Stimulated activated CD8-positive, alpha-beta memory T cell treated with anti-CD3 and anti-CD28 coated beads, Interleukin-12 subunit alpha, Interleukin-12 subunit beta, amount 100 ng/mL, for 1 hour (primary cell): ENCODE measurements around the gene METTL4.

Experiments used
- DNase-seq: peaks from one replicate; pipeline ENCODE4 v3.0.0-alpha.2; 2020; ENCODE audit warnings: low read depth

Gene METTL4, protein sequence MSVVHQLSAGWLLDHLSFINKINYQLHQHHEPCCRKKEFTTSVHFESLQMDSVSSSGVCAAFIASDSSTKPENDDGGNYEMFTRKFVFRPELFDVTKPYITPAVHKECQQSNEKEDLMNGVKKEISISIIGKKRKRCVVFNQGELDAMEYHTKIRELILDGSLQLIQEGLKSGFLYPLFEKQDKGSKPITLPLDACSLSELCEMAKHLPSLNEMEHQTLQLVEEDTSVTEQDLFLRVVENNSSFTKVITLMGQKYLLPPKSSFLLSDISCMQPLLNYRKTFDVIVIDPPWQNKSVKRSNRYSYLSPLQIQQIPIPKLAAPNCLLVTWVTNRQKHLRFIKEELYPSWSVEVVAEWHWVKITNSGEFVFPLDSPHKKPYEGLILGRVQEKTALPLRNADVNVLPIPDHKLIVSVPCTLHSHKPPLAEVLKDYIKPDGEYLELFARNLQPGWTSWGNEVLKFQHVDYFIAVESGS

GRCh38 chr18:2571200-2572170 lies at the start of gene METTL4, which contains the start of gene NDC80:
TSS of gene METTL4 (minus strand) at chr18:2571505. CDS start at chr18:2567216, 4,289 bp downstream.
TSS of gene NDC80 (plus strand) at chr18:2571557. CDS start at chr18:2572986, 1,429 bp downstream.
- peak; percentile 76 for DNase-seq

DNA sequence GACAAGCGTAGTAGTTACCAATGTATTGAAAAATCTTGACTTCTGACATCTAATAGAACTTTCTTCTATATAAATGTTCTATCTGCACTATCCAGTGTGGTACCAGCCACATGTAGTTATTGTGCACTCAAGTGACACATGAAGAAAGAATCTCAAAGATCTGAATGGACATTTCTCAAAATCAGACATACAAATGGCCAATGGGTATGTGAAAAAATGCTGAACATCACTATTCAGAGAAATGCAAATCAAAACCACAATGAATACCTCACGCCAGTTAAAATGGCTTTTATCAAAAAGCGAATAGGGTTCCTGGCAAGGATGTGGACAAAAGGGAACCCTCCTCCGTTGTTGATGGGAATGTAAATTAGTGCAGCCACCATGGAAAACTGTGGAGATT lies 46.7 kb upstream of the METTL4 start:
- no peak for DNase-seq

- no peak for DNase-seq
Observed at GRCh38 chr18:2617401-2617998, 46.2 kb upstream of the METTL4 start.

DNA sequence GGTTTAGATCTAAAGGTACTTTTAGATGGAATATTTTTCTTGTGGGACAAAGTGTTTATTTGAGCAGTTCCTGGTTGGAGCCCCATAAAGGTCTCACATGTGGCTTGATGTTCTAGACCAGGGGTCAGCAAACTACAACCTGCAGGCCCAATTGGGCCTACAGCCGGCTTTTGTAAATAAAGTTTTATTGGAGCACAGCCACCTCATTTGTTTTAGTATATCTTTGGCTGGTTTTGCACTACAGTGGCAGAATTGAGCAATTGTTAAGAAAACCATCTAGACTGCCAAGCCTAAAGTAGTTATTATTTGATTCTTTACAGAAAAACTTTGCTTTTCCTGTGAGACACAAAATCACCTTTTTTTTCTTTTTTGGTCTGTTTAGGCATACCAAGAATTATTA lies 41.7 kb upstream of the METTL4 start:
- DNase-seq, result no peak

DNA sequence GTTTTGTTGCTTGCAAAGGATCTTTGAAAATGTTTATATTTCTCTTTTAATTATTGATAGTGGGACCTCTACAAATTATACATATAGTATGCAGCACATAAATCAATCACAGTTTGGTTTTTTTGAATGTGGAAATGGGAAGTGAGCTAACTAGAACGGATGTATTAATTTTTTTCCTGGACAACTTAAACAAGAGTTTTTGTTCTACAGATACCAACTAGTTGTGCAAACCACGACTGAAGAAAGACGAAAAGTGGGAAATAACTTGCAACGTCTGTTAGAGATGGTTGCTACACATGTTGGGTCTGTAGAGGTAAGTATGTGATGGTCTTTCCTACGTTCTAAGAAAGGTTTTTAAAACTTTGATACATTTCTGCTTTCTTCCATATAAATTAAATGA lies 39.2 kb upstream of the METTL4 start:
- no peak for DNase-seq

GRCh38 chr18:2609604-2610003 lies 38.3 kb upstream of the METTL4 start:
- DNase-seq, result no peak

- DNase-seq, result no peak
Observed at GRCh38 chr18:2606335-2606734, 35.0 kb upstream of the METTL4 start.

GRCh38 chr18:2602844-2603243 lies 31.5 kb upstream of the METTL4 start:
- DNase-seq, result no peak

- no peak for DNase-seq
Observed at GRCh38 chr18:2597639-2598038, 26.3 kb upstream of the METTL4 start.

DNA sequence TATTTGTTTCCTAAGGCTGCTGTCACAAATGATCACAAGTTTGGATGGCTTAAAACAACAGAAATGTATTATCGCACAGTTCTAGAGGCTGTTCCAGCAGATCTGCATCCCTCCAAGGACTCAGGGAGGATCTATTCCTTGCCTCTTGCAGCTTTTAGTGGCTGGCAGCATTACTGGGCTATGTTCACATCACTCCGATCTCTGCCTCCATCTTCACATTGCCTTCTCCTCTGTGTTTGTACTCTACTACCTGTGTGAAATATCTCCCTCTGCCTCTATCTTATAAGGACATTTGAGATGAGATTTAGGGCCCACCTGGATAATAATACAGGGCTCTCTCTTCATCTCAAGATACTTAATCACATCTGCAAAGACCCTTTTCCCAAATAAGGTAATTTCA lies 19.0 kb upstream of the METTL4 start:
- no peak for DNase-seq

GRCh38 chr18:2589345-2590068 lies 18.2 kb upstream of the METTL4 start:
- no peak for DNase-seq

DNA sequence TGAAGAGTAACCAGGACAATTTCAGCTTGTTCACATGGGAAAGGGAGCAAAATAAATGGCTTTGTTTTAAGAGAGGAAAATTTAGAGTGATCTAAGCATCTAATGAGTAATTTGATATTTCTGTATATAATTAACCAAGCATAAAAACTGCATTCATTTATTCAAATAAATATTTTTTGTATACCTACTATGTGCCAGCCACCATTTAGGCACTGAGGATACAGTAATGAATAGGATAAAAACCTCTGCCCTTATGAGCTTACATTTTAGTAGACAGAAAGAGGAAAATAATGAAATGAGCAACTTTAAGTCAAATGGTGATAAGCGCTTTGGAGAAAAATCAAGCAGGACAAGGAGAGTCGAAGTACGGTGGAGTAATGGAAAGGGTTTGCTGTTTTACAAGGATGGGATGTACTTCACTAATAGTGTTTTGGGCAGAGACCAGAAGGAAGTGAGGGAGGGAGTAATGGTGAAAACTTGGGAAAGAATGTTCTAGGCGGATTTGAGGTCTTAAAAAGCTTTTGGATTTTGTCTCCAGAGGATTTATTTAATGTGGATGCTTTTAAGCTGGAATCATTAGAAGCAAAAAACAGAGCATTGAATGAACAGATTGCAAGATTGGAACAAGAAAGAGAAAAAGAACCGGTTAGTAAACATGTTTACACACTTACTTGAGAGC lies 17.5 kb upstream of the METTL4 start:
- no peak for DNase-seq

DNA sequence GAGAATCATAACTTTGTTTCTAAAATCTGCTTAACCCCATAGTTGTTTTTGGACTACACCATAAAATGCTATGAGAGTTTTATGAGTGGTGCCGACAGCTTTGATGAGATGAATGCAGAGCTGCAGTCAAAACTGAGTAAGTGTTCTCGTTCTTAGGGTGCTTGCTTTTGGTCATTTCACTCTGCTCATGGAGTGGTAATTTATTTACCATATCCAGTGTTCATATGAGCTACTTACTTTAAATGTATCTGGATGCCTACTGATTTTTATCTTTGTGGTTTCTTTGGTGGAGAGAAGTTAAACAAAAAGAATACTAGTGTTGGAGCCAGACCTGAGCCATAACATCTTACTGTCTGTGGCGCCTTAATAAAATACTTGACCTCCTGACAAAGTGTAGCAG lies 16.5 kb upstream of the METTL4 start:
- no peak for DNase-seq

DNA sequence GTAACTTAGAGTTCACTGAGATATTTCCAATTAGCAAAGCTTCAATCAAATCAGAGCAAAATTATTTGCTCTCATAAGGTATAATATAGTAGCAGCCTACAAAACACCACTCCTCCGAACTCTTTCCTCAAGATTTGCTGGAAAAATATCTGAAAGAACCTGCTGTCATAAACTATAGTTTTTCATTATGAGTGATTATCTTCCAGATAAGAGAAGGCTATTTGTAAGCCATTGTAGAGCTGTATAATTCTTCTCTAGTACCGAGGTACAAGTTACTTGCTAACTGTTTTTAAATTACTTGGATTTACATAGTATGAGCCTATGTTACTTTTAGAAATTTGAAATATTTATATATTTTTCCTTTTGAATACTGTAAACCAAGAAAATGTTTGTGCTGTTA lies 2.1 kb upstream of the METTL4 start:
- DNase-seq, result no peak

DNA sequence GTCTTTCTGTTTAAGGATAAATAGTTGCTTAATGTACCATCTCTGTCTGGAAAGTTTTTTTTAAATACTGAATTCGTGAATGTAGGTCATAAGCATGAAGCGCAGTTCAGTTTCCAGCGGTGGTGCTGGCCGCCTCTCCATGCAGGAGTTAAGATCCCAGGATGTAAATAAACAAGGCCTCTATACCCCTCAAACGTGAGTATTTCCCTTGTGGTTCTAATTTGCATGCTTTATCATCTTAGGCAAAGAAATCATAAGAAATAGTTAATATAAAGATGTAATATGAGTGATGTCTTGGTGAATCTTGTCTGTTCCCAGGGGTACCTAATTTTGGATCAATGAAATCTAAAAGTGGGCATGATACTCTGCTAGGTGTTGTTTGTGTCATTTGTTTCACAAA lies 1.6 kb upstream of the METTL4 start:
- no peak for DNase-seq

- no peak for DNase-seq
Observed at GRCh38 chr18:2572171-2572569, 865 bp upstream of the METTL4 start.

- DNase-seq, result peak; percentile 37
Observed at GRCh38 chr18:2570772-2571199, 519 bp downstream of the METTL4 start.

- DNase-seq, result no peak
Observed at GRCh38 chr18:2569338-2570207, 1.7 kb downstream of the METTL4 start.

DNA sequence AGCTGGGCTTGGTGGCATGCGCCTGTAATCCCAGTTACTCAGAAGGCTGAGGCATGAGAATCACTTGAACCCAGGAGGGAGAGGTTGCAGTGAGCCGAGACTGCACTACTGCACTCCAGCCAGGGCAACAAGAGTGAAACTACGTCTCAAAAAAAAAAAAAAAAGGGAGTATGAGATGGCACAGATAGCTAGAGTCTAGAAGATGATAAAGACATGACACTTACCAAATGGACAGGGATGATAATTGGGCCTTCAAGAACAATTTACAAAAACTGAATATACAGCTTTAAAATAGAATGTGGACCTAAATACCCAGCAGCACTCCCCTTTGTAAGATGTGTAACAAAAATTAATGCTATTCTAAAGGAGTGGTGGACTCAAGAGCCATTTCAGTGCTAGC lies 2.7 kb downstream of the METTL4 start:
- no peak for DNase-seq

- DNase-seq, result no peak
Observed at GRCh38 chr18:2568129-2568528, 3.2 kb downstream of the METTL4 start.
